Right renal cortex interstitium (tissue), 3 donors: ENCODE data around the gene PTPN3. TPM values are rescaled to one million over a fixed set of nuclear protein-coding genes. Genes with fewer than 3 reads are reported as not detected.

Experiments used
- DNase-seq, 3 donors: peaks; one replicate each; pipeline ENCODE4 v3.0.0-alpha.2; 2013; ENCODE audit warnings: low read depth in 3 of 3, low spot score in 2 of 3
- polyA plus RNA-seq, 3 donors: library from polyadenylated mRNA; unstranded; fragments of 120-200 nt; gene quantifications; one replicate each; pipeline ENCODE4 v1.2.1, GENCODE V29; 2013; ENCODE audit not compliant: insufficient read length in 3 of 3

PTPN3 gene
- polyA plus RNA-seq, 3 donors = 51.3 to 53.2 (median 51.9) TPM

GRCh38 chr9:109477258-109478050 lies 20.7 kb downstream of the PTPN3 start:
- DNase-seq = peak in 1 of 3 donors; percentile 82

GRCh38 chr9:109476642-109477257 lies 21.4 kb downstream of the PTPN3 start:
- no peak for DNase-seq

GRCh38 chr9:109475526-109475925 lies 22.6 kb downstream of the PTPN3 start:
- no peak for DNase-seq

GRCh38 chr9:109474944-109475343 lies 23.2 kb downstream of the PTPN3 start:
- no peak for DNase-seq

- no peak for DNase-seq
Measured at GRCh38 chr9:109474170-109474569, 23.9 kb downstream of the PTPN3 start.

- no peak for DNase-seq
Measured at GRCh38 chr9:109473329-109473728, 24.8 kb downstream of the PTPN3 start.

- DNase-seq = no peak
Measured at GRCh38 chr9:109471475-109472393, 26.4 kb downstream of the PTPN3 start.

GRCh38 chr9:109469646-109470358 lies 28.3 kb downstream of the PTPN3 start:
- DNase-seq = peak in 2 of 3 donors; percentile 52 to 63

- DNase-seq = no peak
Measured at GRCh38 chr9:109468927-109469326, 29.2 kb downstream of the PTPN3 start.

GRCh38 chr9:109467936-109468335 lies 30.2 kb downstream of the PTPN3 start:
- no peak for DNase-seq

- no peak for DNase-seq
Measured at GRCh38 chr9:109466623-109467590, 31.2 kb downstream of the PTPN3 start.

- DNase-seq = no peak
Measured at GRCh38 chr9:109463924-109464625, 34.0 kb downstream of the PTPN3 start.

- DNase-seq = no peak
Measured at GRCh38 chr9:109460576-109460975, 37.5 kb downstream of the PTPN3 start.

GRCh38 chr9:109459423-109459822 lies 38.7 kb downstream of the PTPN3 start:
- no peak for DNase-seq

GRCh38 chr9:109458453-109459211 lies 39.5 kb downstream of the PTPN3 start:
- DNase-seq = no peak

GRCh38 chr9:109456811-109457210 lies 41.3 kb downstream of the PTPN3 start:
- no peak for DNase-seq

- DNase-seq = no peak
Measured at GRCh38 chr9:109455861-109456260, 42.2 kb downstream of the PTPN3 start.

GRCh38 chr9:109455391-109455790 lies 42.7 kb downstream of the PTPN3 start:
- no peak for DNase-seq
